GM23338 (cell line): ENCODE results near the gene DPH6.

Source experiments
- POLR2AphosphoS5 ChIP-seq: IDR thresholded peaks from 2 replicates; pipeline ENCODE4 v1.6.1; 2016; ENCODE audit warnings: antibody characterized with exemption, low read depth
- TF ChIP-seq, protein P1 (sequence below), 2 experiments: fragments of 200-600 bp in 1 of 2; sonication (generic) in 1 of 2; conservative IDR thresholded peaks; 2 replicates each; pipeline versions ENCODE4 v1.5.1 to v1.6.1; 2016 to 2017; ENCODE audit warnings: antibody characterized with exemption in 2 of 2, low read depth in 2 of 2, mild to moderate bottlenecking in 2 of 2, moderate library complexity in 1 of 2
- TF ChIP-seq, protein P2 (sequence below): fragments of 250-450 bp; sonication (Bioruptor Pico); IDR thresholded peaks from 2 replicates; pipeline ENCODE4 v1.5.0; 2020; ENCODE audit warnings: mild to moderate bottlenecking, moderate library complexity

GRCh38 chr15:35514759-35515158, 31.2 kb downstream of the DPH6 start:
- TF ChIP-seq, protein P1, sequence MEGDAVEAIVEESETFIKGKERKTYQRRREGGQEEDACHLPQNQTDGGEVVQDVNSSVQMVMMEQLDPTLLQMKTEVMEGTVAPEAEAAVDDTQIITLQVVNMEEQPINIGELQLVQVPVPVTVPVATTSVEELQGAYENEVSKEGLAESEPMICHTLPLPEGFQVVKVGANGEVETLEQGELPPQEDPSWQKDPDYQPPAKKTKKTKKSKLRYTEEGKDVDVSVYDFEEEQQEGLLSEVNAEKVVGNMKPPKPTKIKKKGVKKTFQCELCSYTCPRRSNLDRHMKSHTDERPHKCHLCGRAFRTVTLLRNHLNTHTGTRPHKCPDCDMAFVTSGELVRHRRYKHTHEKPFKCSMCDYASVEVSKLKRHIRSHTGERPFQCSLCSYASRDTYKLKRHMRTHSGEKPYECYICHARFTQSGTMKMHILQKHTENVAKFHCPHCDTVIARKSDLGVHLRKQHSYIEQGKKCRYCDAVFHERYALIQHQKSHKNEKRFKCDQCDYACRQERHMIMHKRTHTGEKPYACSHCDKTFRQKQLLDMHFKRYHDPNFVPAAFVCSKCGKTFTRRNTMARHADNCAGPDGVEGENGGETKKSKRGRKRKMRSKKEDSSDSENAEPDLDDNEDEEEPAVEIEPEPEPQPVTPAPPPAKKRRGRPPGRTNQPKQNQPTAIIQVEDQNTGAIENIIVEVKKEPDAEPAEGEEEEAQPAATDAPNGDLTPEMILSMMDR (conservative IDR thresholded peaks at IDR 0.05; ENCODE audit: low read depth in 2 of 2): no peak
- TF ChIP-seq POLR2AphosphoS5: no peak
- TF ChIP-seq, protein P2, sequence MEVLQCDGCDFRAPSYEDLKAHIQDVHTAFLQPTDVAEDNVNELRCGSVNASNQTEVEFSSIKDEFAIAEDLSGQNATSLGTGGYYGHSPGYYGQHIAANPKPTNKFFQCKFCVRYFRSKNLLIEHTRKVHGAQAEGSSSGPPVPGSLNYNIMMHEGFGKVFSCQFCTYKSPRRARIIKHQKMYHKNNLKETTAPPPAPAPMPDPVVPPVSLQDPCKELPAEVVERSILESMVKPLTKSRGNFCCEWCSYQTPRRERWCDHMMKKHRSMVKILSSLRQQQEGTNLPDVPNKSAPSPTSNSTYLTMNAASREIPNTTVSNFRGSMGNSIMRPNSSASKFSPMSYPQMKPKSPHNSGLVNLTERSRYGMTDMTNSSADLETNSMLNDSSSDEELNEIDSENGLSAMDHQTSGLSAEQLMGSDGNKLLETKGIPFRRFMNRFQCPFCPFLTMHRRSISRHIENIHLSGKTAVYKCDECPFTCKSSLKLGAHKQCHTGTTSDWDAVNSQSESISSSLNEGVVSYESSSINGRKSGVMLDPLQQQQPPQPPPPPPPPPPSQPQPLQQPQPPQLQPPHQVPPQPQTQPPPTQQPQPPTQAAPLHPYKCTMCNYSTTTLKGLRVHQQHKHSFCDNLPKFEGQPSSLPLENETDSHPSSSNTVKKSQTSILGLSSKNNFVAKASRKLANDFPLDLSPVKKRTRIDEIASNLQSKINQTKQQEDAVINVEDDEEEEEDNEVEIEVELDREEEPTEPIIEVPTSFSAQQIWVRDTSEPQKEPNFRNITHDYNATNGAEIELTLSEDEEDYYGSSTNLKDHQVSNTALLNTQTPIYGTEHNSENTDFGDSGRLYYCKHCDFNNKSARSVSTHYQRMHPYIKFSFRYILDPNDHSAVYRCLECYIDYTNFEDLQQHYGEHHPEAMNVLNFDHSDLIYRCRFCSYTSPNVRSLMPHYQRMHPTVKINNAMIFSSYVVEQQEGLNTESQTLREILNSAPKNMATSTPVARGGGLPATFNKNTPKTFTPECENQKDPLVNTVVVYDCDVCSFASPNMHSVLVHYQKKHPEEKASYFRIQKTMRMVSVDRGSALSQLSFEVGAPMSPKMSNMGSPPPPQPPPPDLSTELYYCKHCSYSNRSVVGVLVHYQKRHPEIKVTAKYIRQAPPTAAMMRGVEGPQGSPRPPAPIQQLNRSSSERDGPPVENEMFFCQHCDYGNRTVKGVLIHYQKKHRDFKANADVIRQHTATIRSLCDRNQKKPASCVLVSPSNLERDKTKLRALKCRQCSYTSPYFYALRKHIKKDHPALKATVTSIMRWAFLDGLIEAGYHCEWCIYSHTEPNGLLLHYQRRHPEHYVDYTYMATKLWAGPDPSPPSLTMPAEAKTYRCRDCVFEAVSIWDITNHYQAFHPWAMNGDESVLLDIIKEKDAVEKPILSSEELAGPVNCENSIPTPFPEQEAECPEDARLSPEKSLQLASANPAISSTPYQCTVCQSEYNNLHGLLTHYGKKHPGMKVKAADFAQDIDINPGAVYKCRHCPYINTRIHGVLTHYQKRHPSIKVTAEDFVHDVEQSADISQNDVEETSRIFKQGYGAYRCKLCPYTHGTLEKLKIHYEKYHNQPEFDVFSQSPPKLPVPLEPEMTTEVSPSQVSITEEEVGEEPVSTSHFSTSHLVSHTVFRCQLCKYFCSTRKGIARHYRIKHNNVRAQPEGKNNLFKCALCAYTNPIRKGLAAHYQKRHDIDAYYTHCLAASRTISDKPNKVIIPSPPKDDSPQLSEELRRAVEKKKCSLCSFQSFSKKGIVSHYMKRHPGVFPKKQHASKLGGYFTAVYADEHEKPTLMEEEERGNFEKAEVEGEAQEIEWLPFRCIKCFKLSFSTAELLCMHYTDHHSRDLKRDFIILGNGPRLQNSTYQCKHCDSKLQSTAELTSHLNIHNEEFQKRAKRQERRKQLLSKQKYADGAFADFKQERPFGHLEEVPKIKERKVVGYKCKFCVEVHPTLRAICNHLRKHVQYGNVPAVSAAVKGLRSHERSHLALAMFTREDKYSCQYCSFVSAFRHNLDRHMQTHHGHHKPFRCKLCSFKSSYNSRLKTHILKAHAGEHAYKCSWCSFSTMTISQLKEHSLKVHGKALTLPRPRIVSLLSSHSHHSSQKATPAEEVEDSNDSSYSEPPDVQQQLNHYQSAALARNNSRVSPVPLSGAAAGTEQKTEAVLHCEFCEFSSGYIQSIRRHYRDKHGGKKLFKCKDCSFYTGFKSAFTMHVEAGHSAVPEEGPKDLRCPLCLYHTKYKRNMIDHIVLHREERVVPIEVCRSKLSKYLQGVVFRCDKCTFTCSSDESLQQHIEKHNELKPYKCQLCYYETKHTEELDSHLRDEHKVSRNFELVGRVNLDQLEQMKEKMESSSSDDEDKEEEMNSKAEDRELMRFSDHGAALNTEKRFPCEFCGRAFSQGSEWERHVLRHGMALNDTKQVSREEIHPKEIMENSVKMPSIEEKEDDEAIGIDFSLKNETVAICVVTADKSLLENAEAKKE: no peak
